ENCODE data around the gene EXOC1.
"Not testable (repeated sequence)": the region's sequence is repeated elsewhere in the genome, so short reads cannot be mapped to it uniquely, and the experiment has no call there.

DNA sequence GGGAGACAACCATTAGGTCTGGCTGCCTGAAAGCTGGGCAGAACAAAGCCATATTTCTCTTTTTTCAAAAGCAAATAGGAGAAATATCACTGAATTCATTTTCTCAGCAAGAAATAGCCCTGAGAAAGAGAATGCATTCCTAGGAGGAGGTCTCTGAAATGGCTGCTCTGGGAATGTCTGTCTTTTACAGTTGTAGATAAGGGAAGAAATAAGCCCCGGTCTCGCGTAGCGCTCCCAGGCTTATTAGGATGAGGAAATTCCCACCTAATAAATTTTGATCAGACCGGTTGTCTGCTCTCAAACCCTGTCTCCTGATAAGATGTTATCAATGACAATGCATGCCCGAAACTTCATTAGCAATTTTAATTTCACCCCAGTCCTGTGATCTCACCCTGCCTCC, 82.5 kb downstream of the EXOC1 start:
- TF ChIP-seq, protein P1, sequence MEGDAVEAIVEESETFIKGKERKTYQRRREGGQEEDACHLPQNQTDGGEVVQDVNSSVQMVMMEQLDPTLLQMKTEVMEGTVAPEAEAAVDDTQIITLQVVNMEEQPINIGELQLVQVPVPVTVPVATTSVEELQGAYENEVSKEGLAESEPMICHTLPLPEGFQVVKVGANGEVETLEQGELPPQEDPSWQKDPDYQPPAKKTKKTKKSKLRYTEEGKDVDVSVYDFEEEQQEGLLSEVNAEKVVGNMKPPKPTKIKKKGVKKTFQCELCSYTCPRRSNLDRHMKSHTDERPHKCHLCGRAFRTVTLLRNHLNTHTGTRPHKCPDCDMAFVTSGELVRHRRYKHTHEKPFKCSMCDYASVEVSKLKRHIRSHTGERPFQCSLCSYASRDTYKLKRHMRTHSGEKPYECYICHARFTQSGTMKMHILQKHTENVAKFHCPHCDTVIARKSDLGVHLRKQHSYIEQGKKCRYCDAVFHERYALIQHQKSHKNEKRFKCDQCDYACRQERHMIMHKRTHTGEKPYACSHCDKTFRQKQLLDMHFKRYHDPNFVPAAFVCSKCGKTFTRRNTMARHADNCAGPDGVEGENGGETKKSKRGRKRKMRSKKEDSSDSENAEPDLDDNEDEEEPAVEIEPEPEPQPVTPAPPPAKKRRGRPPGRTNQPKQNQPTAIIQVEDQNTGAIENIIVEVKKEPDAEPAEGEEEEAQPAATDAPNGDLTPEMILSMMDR (conservative IDR thresholded peaks at IDR 0.05 in 1 of 2, IDR thresholded peaks at IDR 0.05 in 1 of 2; ENCODE audit: low read depth in 1 of 2, low read length in 2 of 2) = not testable (repeated sequence)
- TF ChIP-seq EZH2 (IDR thresholded peaks at IDR 0.05; ENCODE audit: low read length, missing control alignments) = not testable (repeated sequence)
